GM23248 (cell line): ENCODE results near the gene MRPL36. TPM values are rescaled to one million over a fixed set of nuclear protein-coding genes. Genes with fewer than 3 reads are reported as not detected.

Source experiments
- DNase-seq: peaks from one replicate; pipeline ENCODE4 v3.0.0-alpha.2; 2015
- H2AFZ ChIP-seq: fragments of 200-600 bp; sonication (generic); 2 replicates; pipeline ENCODE4 v1.6.1; 2016; ENCODE audit warnings: antibody characterized with exemption
- H3F3A ChIP-seq: fragments of 200-600 bp; sonication (generic); 2 replicates; pipeline ENCODE4 v1.6.1; 2016; ENCODE audit warnings: mild to moderate bottlenecking, antibody characterized with exemption, mixed run types; ENCODE audit not compliant: insufficient read depth
- H3K27ac ChIP-seq: fragments of 200-600 bp; sonication (generic); 2 replicates; pipeline ENCODE4 v1.5.1; 2016; ENCODE audit warnings: mild to moderate bottlenecking
- H3K27me3 ChIP-seq: fragments of 200-600 bp; sonication (generic); replicated peaks from 2 replicates; pipeline ENCODE4 v1.6.1; 2016; ENCODE audit warnings: mild to moderate bottlenecking; ENCODE audit not compliant: insufficient read depth
- H3K36me3 ChIP-seq: fragments of 200-600 bp; sonication (generic); 2 replicates; pipeline ENCODE4 v1.6.1; 2016; ENCODE audit warnings: low read depth, mild to moderate bottlenecking
- H3K4me1 ChIP-seq: fragments of 200-600 bp; sonication (generic); 2 replicates; pipeline ENCODE4 v1.6.1; 2016; ENCODE audit warnings: mild to moderate bottlenecking; ENCODE audit not compliant: insufficient read depth
- H3K4me2 ChIP-seq: fragments of 200-600 bp; sonication (generic); one replicate; pipeline ENCODE4 v1.6.1; 2016; ENCODE audit warnings: mild to moderate bottlenecking; ENCODE audit not compliant: unreplicated experiment
- H3K4me3 ChIP-seq: fragments of 200-600 bp; sonication (generic); 2 replicates; pipeline ENCODE4 v1.5.1; 2016; ENCODE audit warnings: mild to moderate bottlenecking
- H3K79me2 ChIP-seq: fragments of 200-600 bp; sonication (generic); 2 replicates; pipeline ENCODE4 v1.6.1; 2016; ENCODE audit warnings: mild to moderate bottlenecking; ENCODE audit not compliant: insufficient read depth
- H3K9ac ChIP-seq: fragments of 200-600 bp; sonication (generic); 2 replicates; pipeline ENCODE4 v1.6.1; 2016; ENCODE audit warnings: mild to moderate bottlenecking
- H3K9me2 ChIP-seq: fragments of 200-600 bp; sonication (generic); 2 replicates; pipeline ENCODE4 v1.6.1; 2016; ENCODE audit warnings: mixed run types, mild to moderate bottlenecking, moderate library complexity; ENCODE audit not compliant: insufficient read depth
- H3K9me3 ChIP-seq: fragments of 200-600 bp; sonication (generic); one replicate; pipeline ENCODE4 v1.6.1; 2017; ENCODE audit warnings: low read depth
- H4K20me1 ChIP-seq: fragments of 200-600 bp; sonication (generic); 2 replicates; pipeline ENCODE4 v1.6.0; 2016; ENCODE audit not compliant: insufficient read depth
- EZH2 ChIP-seq: fragments of 200-600 bp; sonication (generic); IDR thresholded peaks from 2 replicates; pipeline ENCODE4 v1.6.1; 2018; ENCODE audit warnings: antibody characterized with exemption, mild to moderate bottlenecking; ENCODE audit not compliant: insufficient read depth, poor library complexity, severe bottlenecking
- EZH2phosphoT487 ChIP-seq: fragments of 200-600 bp; sonication (generic); IDR thresholded peaks from 2 replicates; pipeline ENCODE4 v1.6.1; 2018; ENCODE audit warnings: antibody characterized with exemption, moderate library complexity, mild to moderate bottlenecking, low read depth; ENCODE audit not compliant: insufficient read depth
- WGBS, 2 experiments: methylation state at CpG; one replicate each; pipeline ENCODE4 v1.1.6; 2015 to 2017; ENCODE audit warnings: low lambda C conversion rate in 2 of 2, low coverage in 1 of 2; ENCODE audit errors: missing lambda C conversion rate in 2 of 2; 5-methylcytosine and 5-hydroxymethylcytosine counted together
- in situ Hi-C: fragments of 300-500 bp; cut with MboI; formaldehyde crosslinking; loops from 2 replicates; pipeline ENCODE4 v1.15.0; 2020
- polyA plus RNA-seq: library from polyadenylated mRNA; unstranded; fragments of >200 nt; fragmentation: Nextera tagmentation; extraction: Ambion mirVana; gene quantifications from 2 replicates; pipeline ENCODE4 v1.2.1, GENCODE V29; 2016
- total RNA-seq: library from RNA; depleted of rRNA; stranded (reverse); fragments of >200 nt; shearing (Covaris generic); gene quantifications from 2 replicates; pipeline ENCODE4 v1.2.3, GENCODE V29; 2014

Gene MRPL36
- total and polyA plus RNA-seq, 2 experiments from 2014 or later: 30.9 to 140 TPM

DNA sequence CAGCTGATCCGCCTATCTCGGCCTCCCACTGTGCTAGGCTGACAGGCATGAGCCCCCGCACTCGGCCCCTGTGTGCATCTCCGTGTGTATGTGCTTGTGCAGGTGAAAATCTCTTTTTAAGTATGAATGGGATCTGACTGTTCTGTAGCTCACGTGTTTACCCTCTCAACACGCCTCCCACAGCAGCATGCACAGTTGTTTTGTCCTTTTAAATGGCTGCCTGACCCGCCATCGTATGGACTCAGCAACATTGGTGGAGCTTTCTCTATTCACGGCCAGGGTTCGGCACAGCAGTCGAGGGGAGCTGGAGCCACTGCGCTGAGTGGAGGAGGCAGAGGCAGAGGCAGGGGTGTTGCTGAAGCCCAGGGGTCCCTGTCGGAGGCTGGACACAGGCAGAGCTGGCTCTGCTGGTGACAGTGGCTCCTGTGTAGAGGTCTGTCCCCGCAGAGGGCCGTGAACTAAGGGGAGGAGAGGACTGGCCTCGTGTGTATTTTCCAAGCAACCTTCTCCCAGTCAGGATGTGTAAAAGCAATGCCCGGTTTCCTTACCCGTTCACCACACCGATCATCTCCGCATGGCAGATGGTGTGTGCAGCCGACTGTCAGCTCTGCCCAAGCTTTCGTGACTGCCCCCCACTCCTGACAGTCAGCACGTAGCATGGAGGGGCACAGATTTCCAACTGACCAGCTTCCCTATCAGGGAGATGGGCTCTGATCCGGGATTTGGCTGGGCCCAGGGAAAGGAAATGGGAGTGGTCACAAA is 37.3 kb downstream of the MRPL36 start:
- no peak for DNase-seq
- no peak overlapping the region for H3K27ac ChIP-seq
- H4K20me1 ChIP-seq: no peaks in the 10 kb centered on the region
- H3K79me2 ChIP-seq: no peaks in the 10 kb centered on the region
- H3K9me2 ChIP-seq: no peaks in the 10 kb centered on the region
- H3K4me1 ChIP-seq: no peaks in the 10 kb centered on the region
- H2AFZ ChIP-seq: no peak overlapping the region
- in situ Hi-C loops: loop anchor here (25.0 kb wide), 2 partner anchors 975 to 1850 kb away; no protein-coding TSS in a partner anchor
- no peak overlapping the region for H3K4me3 ChIP-seq
- H3F3A ChIP-seq: no peaks in the 10 kb centered on the region
- WGBS, 2 experiments: 64 to 68% methylated on average over 25 of the region's 25 CpGs
- no peaks in the 10 kb centered on the region for H3K9me3 ChIP-seq
- H3K36me3 ChIP-seq: no peaks in the 10 kb centered on the region
- TF ChIP-seq EZH2phosphoT487: no peak
- TF ChIP-seq EZH2: no peak
- no peak overlapping the region for H3K4me2 ChIP-seq
- H3K27me3 ChIP-seq: peaks cover 16% of the 10 kb centered on the region
- no peak overlapping the region for H3K9ac ChIP-seq

DNA sequence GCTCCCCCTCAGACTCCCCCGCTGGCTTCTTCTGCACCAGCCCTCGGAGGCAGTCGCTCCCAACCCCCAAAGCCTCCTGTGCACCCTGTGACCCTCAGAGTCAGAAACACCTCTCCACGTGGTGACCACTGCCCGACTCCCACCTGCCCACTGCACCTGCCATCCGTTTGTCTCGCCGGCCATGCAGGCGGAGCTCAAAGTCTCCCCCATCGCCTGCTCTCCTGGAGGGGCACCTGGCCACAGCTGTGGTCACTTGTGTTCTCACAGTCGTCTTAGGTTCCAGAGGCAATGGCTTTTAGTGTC is 38.2 kb downstream of the MRPL36 start:
- Histone ChIP-seq H4K20me1 (no peaks in the 10 kb centered on the region), H2AFZ (no peak overlapping the region), H3K4me1 (no peaks in the 10 kb centered on the region), H3K36me3 (no peaks in the 10 kb centered on the region), H3K27ac (no peak overlapping the region), H3K79me2 (no peaks in the 10 kb centered on the region), H3K27me3 (peaks cover 15% of the 10 kb centered on the region), H3K9ac (no peak overlapping the region), H3K4me2 (no peak overlapping the region), H3K9me2 (no peaks in the 10 kb centered on the region), H3K9me3 (no peaks in the 10 kb centered on the region), H3K4me3 (no peak overlapping the region), H3F3A (no peaks in the 10 kb centered on the region)
- 58 to 72% methylated on average over 11 of the region's 11 CpGs for WGBS, 2 experiments
- no peak for TF ChIP-seq EZH2phosphoT487
- no peak for TF ChIP-seq EZH2
- DNase-seq: no peak
- in situ Hi-C loops: loop anchor here (25.0 kb wide), 2 partner anchors 976 to 1851 kb away; no protein-coding TSS in a partner anchor

DNA sequence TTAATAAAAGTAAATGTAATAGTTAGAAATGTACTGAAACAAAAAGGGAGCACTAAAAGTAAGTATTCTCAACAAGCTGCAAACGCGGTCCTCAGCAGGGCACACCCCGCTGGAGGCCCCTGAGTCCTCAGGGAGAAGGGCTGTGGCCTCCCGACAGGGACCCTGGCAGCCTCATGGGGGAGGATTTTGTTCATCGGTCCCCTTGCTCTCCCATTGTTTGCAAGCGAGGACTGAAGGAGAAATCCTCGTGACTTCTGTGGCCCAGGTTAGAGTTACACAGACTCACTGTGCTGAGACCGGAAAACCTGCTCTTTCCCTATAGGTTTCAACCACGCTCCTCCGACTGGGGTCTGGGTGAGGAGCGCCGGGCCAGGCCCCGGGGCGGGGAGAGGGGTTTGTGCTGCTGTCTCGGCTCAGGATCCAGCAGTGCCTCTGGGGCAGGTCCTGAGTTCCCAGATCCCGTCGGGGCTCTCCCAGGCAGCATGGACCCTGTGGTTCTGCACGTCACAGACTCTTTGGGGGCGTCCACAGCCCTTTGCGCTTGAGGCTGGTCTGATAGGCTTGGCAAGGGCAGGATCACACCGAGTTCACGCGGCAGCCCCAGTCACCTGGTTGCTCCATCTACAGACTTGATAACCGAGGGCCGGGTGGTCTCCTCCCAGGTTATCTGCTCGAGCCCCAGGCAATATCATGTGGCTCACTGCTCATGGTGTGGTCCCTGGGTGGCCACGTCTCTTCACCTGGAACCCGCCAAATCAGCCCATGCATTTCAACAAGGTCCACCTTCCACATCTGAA is 38.8 kb downstream of the MRPL36 start:
- no peak overlapping the region for H3K4me2 ChIP-seq
- 61 to 68% methylated on average over 28 of the region's 28 CpGs for WGBS, 2 experiments

DNA sequence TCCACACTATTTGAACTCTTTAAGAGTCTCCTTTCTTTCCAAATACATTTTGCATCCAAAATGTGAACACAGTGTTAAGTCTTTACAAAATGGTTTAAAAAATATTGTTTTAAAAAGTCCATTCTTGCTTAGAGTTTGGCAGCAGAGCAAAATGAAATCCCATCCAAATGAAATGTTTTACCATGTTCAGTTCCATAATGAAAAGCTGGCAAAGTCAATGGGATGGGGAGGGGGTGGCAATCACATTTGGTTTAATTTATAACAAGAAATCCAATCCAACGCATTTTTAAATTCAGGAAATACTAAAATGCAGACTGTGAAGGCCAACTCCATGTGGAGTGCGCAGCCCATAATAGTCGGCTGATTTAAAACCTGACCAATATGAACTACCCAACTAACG is 39.4 kb downstream of the MRPL36 start:
- DNase-seq: no peak
- Histone ChIP-seq H3K9ac (no peak overlapping the region), H3K36me3 (no peaks in the 10 kb centered on the region), H3K4me1 (no peaks in the 10 kb centered on the region), H3K4me2 (no peak overlapping the region), H3F3A (no peaks in the 10 kb centered on the region), H3K4me3 (no peak overlapping the region), H3K27me3 (peaks cover 14% of the 10 kb centered on the region), H3K9me3 (no peaks in the 10 kb centered on the region), H2AFZ (no peak overlapping the region), H4K20me1 (no peaks in the 10 kb centered on the region), H3K27ac (no peak overlapping the region), H3K79me2 (no peaks in the 10 kb centered on the region), H3K9me2 (no peaks in the 10 kb centered on the region)
- 47 to 54% methylated on average over 4 of the region's 4 CpGs for WGBS, 2 experiments
- TF ChIP-seq EZH2phosphoT487: no peak
- no peak for TF ChIP-seq EZH2
- in situ Hi-C loops: loop anchor here (25.0 kb wide), 2 partner anchors 977 to 1852 kb away; no protein-coding TSS in a partner anchor

More for the DNA sequence above, 38.8 kb downstream of the MRPL36 start:
- no peaks in the 10 kb centered on the region for H3K36me3 ChIP-seq
- H3K4me1 ChIP-seq: no peaks in the 10 kb centered on the region
- in situ Hi-C loops: loop anchor here (25.0 kb wide), 2 partner anchors 976 to 1851 kb away; no protein-coding TSS in a partner anchor
- H3K4me3 ChIP-seq: no peak overlapping the region
- no peak for DNase-seq
- no peaks in the 10 kb centered on the region for H4K20me1 ChIP-seq
- no peak overlapping the region for H3K9ac ChIP-seq
- no peaks in the 10 kb centered on the region for H3K9me2 ChIP-seq
- H3K27me3 ChIP-seq: peaks cover 16% of the 10 kb centered on the region
- H3K27ac ChIP-seq: no peak overlapping the region
- H3K9me3 ChIP-seq: no peaks in the 10 kb centered on the region
- TF ChIP-seq EZH2phosphoT487 (no peak), EZH2 (no peak)
- H2AFZ ChIP-seq: no peak overlapping the region
- no peaks in the 10 kb centered on the region for H3F3A ChIP-seq
- H3K79me2 ChIP-seq: no peaks in the 10 kb centered on the region
